NCI-H526 (cell line): ENCODE data around the gene SPRYD3.

Experiments used
- DNase-seq, 2 experiments: peaks; one replicate each; lab custom pipeline; 2025; lab: John Stamatoyannopoulos, UW

The SPRYD3 gene

DNA sequence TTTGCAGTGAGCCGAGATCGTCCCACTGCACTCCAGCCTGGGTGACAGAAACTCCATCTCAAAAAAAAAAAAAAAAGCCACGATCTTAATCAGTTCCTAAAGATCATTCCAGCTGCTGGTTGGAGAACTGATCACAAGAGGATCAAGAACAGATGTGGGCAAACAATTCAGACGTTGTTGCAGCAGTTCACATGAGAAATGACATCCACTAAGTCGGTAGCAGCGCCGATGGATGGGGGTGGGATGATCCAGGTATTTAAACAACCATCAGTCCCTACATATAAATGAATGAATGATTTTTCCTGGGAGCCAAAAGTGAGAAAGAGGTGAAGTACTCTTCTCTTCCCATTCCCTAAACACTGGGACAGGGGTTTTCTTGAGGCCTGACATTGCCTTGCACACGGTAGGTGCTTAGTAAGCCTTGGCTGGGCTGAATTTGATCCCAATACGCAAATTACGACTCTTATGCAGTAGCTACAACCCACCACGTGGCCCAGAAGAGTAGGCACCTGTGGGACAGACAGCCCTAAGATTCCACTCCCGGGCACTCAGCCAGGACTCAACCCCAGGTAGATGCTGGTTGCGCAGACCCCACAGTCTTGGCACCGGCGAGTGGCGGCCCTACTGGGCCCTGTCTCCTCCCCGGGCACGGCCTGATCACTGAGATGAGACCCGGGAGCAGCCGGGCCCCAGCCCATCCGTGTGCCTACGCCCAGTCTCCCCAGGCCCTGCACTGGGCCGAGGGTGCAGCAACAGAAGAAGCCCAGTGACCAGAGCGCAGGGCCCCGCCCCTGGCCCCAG lies 565 bp downstream of the SPRYD3 start:
- DNase-seq: peak; percentile 73 to 88

DNA sequence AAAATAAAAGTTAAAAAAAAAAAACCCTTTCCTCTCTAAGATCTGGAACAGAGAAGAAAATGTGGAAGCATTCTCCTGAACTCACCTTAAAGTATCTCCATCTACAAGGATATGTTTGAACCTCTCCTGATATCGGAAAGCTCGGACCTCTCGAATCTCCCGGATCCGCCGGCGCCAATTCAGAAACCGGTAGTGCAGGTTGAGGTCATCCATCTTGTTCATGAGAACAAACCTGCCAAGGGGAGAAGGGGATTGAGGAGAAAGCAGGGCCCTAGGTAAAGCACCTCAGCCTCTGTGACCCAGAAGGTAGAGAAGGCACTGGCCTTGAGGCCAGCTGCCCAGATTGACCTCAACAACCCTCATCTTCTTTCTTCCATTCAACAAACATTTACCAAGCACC lies 2.2 kb downstream of the SPRYD3 start:
- no peak for DNase-seq

DNA sequence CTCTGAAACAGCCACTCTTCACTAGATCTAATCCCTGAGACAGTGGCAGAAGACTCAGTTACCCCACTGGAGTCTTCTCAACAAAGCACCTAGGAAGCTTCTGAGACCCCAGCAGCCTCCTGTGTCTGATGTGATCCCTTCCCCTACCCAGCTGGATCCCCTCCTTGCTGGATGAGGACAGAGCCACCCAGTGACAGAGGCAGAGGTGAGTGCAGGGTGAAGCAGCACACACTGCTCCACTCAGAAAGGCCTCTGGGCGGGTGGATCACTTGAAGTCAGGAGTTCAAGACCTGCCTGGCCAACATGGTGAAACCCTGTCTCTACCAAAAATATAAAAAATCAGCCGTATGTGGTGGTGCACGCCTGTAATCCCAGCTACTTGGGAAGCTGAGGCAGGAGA lies 2.7 kb downstream of the SPRYD3 start:
- no peak for DNase-seq

DNA sequence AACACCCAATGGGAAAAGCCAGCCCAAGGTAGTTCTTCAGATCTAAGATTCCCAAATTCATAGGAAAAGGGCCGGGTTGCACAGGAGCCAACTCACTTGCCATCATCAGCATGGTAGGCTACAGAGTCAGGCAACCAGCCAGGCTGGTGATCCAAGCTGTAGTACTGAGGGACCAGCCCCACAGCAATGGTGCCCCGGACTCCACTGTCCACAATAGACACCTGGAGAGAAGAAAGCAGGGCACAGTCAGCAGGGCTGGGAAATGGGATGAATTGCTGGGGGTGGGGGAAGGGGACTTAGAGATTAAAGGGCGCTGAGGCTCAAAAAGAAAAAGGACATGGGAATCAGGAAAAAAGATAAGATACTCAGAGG lies 4.2 kb downstream of the SPRYD3 start:
- no peak for DNase-seq

DNA sequence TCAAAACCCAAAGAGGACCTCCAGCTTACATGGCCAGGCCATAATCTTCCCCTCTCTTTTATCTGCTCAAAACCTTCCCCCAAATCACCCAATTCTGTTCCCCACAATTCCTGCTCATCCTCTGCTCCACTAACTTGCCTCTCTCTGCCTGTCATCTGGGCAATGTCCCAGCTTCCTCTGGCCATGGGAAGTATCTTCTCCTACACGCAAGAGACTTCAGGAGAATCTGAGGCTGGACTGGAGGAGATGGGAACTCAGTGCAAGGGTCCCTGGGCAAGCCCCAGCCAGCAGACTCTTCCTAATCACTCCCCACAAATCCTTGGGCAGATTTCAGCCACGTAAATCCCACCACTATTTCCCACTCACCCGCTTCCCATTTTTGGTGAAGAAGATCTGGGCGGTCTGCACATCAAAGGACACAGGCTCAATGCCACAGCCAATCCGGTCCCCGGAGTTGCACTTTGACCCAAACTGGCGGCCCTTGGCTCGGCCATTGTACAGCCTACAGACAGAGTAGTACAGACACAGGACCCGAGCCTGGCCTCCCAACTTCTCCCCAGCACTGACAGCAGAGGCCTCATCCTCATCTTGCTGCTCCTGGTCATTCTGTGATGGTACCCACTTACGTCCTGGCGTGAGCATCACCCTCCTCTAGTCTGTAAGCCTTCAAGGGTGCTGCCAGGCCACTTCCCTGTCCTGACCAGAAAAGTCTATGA lies 4.7 kb downstream of the SPRYD3 start:
- DNase-seq: no peak

GRCh38 chr12:53073881-53074280 lies 5.3 kb downstream of the SPRYD3 start:
- DNase-seq: no peak

DNA sequence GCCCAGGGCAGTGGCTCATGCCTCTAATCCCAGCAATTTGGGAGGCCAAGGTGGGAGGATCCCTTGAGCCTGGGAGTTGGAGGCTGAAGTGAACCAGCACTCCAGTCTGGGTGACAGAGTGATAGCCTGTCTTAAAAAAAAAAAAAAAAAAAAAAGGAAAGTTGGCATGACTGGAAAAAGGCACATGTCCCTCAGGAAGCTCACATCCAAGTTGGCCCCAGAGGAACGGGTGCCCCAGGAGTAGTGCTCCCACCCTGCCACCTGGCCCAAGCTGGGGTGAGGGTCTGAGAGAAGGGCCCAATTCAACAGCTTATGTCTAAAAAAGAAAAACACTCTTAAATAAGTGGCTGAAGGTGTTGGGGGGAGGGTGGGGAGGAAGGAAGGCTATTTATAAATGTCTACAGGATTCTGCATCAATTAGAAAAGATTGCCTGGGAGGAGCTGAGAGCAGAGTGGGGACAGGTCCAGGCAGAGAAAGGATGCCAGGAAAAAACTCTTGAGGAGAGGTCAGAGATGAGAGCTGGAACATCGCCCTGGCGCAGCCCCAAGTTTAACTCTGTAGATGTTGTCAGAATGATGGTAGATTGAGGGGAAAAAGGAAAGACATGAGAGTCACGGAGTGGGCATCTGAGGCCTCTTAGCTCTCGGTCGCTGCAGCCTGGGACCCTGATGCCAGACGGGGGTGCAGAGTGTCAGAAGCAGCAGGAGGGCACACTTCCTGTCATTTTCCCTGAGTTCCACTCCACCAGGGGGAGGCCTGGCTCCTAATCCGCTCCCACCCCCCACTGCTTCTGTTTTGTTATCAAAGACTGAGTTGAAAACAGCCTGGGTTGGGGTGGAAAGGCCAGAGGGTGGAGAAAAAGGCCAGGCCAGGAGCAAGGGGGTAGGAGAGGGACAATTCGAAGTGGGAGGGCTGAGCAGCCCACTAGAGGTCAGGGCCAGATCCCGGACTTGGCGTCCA lies 7.3 kb downstream of the SPRYD3 start:
- no peak for DNase-seq

GRCh38 chr12:53070877-53071492 lies 8.2 kb downstream of the SPRYD3 start:
- DNase-seq: no peak

DNA sequence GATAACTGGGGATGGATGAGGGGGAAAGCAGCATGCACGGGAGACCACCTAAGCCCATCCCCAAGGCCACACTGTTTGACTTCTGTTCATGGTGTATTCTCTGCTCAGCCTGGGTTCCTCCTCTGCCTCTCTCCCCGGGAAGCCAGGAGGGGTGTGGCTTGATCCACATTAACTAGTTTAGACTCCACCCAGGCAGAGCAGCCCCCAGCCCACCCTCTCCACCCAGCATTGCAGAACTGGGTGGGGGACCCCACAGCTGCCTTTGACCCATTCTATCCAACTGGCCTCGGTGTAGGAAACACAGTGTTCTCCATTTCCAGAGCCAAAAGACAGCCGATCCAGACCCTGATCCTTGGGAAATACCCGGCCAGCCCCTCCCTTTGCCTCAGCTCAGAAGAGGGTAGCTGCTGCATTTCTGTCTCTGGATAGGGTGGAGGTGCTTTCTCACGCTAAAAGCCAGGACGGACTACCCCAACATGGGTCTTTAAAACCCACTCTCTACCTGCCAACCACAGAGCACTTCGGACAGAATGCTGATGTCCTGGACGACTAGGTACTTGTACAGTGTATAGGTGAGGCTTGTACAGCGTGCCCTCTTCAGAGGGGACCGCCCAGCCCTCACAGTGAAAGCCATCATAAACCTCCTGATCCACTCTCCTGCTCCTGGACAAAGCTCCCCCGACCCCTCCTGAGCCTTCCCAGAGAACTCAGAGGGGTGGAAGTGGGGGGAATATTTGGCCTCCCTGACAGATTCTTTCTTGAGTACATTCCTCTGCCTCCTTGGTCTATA lies 9.4 kb downstream of the SPRYD3 start:
- DNase-seq: no peak

DNA sequence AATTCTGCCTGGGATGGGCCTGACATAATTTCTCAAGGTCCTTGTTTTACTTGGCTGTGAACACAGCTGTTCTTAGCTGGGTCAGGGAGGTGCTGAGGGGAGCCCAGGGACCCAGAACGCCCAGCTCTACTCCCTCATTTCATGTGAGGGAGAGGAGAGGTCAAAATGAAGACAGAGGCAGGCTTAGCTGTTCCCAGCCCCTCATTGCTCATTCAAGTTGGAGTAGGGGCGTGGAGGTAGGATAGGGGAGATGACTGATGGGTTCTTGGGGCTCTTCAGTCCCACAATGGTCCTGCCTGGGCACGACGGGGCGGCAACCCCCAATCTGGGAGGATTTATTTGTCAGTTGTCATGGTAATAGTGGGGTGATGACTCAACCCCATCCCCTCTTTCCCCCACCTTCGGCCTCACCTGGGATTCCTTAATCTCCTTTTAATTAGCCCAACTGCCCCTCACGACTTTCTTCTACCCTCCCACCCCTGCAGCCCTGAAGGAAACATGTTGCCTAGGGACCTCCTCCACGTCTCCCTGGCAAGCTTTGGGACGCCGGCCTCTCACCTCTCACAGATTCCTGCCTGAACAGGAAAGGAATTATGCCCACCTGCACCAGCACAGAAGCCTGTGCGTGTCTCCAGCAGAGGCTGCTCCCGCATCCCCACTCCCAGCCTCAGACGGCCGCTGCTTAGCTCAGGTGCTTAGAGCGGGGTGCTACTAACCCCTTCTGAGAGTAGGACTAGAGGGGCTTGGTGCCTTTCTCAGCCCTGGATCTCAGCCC lies 10.2 kb downstream of the SPRYD3 start:
- no peak for DNase-seq

GRCh38 chr12:53067993-53068770 lies 11.0 kb downstream of the SPRYD3 start:
- DNase-seq: no peak

- no peak for DNase-seq
These were observed 11.9 kb downstream of the SPRYD3 start for GRCh38 chr12:53067074-53067992.

GRCh38 chr12:53065975-53066931 lies 12.9 kb downstream of the SPRYD3 start:
- peak in 1 of 2 experiments; percentile 76 for DNase-seq

- DNase-seq: no peak
These were observed 13.7 kb downstream of the SPRYD3 start for GRCh38 chr12:53065470-53065869.

DNA sequence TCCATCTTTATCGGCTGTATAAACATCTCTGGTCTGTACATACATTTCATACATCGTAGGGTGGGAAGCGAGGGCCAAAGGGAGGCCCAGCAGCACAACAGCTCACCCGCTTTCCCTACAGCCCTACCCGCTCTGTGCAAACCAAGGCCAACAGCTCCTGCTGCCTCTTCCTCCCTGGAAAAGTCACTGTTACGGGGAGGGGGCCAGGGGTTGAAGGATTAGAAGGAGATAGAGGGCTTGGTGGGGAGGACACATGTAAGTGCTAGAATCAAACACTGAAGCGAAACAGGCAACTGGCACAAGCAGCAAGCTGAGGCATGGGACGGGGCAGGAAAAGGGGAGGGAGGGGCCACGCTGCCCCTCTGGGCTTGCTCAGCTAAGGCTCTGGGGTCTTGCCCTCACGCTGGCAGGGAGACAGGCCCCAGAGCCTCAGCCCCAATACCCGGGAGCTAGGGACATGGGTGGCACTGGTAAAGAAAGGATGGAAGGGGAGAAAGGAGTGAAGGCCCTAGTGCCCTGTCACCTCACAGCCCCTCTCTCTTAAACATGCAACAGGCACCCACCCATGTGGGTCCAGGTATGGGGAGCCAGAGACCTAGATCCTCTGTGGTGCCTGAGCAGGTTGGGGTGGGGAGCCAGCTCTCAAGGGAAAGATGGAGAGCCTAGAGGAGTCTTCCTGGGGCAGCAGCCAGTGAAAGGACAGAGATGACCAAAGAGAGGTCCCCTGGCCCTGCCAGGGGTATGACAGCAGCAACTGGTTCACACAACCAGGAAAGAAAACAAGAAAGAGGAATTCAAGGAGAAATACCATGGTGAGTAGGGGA lies 14.4 kb downstream of the SPRYD3 start:
- no peak for DNase-seq
